GM04504 (cell line): ENCODE data around the gene CASQ2.

Source experiments
- DNase-seq: peaks from one replicate; pipeline ENCODE4 v3.0.0-alpha.2; 2012; ENCODE audit warnings: low read depth

CASQ2 gene

DNA sequence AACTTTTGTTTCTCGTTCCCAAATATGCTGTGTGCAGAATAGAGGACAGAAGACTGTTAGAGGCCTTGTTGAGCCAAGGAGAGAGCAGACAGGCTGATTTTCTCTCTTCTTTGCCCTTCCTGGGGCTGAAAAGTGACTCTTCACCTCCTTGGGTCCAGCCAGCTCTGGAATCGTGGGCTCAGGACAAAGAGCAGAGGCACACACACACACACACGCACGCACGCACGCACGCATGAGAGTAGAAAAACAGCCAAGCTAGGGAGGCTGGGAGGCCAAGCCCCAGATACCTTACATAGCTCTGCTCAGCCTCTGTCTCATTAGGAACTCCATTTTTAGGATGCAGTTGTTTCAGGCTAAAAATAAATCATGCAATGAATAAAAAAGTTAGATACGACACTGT lies at the start of gene CASQ2:
Gene CASQ2, minus strand, starts transcription at position 166 of the 400 bp plus-strand sequence. CDS start 173 bp downstream, outside the sequence.
- no peak for DNase-seq

DNA sequence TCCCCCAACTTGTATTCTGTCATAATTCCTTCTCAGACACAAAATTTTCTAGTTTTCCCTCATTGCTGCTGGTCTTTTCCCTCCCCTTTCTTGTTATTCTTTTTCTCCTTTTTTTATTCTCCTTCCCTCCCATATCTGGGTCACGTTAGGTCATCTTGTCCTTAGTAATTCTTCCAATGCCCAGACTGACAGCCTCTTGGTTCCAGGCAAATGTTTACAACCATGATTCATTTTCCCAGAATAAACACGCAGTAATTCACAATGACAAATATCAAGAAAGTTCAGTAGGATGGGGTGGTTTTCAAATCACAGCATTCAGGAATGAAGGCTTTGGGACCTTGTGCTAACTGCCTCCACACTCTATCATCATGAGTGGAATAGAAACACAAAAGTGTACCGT lies 47.2 kb upstream of the CASQ2 start:
- no peak for DNase-seq

DNA sequence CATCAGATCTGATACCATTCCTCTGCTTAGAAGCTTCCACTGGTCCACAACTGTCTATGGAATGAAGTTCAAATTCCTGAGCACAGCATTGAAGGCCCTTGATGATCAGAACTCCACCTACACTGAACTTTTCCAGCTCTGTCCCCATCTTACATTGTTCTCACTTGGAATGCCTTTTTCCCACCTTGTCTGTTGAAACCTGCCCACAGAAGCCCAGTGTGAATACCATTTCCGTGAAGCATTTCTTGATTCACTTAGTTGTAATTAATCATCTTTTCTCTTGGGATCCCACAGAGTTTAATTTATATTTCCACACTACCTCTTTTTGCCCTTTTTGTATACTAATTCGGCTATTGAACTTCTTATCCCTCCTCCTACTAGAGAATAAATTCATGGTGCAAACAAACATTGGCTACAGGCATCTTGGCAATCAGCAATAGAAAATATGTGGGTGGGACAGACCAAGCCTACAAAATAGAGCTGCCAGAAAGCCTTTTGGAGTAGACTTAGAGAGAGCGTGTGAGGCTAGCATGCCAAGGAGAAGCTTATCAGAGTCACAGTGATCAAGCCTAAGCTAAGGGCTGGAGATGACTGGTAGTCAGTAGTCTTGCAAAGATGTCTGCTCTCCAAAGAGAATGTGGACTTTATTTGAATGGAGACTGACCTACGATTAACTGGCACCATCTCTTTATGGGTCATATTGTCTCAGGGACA lies 46.3 kb upstream of the CASQ2 start:
- no peak for DNase-seq

DNA sequence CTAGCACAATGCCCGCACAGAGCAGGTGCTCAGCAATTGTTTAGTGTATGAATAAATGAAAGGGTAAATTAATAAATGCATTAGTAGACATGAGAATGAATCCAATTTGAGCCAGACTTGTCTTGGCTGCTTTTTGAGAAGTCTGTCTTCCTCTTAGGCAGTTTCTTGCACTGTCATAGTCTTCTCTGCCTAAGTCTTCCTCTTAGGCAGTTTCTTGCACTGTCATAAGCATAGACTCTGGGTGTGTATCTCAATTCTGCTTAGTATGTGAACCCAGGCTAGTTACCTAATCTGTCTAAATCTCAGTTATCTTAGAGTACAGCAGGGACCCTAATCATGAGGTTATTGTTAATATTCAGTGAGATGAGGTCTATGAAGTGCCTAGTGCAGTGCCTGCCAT lies 45.2 kb upstream of the CASQ2 start:
- no peak for DNase-seq

DNA sequence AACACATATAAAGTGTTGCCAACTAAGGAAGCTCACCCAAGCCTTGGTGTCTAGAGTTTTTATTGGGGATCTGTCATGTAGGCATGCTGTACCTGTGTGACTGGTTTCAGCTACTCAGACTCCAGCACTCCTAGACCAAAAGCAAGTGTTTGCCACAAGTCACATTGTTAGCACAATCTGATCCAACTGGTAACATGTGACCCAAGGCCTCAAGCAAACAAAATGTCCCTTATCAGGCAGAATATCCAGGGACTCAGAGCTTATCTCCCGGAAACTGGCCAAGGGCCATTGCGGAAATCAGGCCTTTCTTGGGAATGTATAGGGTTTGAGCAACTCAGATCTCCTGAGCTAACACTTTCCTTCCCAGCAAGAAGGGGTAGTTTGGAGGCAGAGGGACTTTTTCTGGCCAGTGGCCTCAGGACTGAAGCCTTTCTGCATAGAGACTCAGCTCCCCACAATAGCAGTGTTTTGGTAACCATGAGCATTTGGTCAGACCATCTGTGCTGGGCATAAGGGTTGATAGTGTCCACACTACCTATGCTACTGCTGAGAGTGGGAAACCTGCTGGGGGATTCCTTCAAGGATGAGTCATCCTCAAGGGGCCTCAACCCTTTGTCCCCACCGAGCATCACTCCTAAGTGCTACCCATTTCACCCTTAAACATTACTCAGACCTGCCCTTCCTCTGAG lies 42.8 kb upstream of the CASQ2 start:
- DNase-seq, result no peak

DNA sequence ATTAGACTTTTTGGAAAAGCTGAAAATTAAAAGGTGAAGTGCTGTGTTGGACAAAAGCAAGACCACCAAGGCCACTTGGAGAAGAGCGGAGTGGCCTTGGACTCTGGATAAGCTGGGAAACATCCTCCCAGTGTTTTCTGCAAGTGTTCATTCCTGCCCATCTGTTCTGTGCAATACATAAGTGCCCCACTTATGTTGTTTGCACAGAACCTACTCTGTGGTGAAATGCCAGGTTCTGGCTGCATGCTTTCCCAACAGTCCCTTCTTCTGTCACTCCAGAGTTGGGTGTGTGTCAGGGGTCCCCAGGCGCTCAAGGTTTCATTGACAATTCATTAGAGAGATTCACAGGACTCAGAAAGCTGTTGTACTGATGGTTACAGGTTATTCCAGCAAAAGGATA lies 42.1 kb upstream of the CASQ2 start:
- no peak for DNase-seq

DNA sequence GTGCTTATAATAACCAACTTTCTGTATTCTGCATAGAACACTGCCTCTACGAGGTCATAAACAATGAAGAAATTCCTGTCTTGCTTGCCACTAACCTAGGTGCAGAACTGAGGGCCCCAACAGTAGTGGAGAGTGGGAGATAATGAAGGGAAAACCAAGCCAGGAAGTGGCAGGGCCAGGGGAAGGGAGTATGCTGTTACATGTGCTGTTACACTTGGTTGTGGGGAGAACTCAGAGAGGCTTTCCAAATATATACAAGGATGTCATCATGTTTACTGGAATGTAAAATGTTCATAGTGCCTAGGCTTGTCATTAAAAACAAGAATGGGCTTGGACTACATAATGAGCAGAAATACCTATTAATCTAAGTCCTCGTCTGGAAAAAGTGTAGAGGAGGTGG lies 41.3 kb upstream of the CASQ2 start:
- DNase-seq, result no peak

DNA sequence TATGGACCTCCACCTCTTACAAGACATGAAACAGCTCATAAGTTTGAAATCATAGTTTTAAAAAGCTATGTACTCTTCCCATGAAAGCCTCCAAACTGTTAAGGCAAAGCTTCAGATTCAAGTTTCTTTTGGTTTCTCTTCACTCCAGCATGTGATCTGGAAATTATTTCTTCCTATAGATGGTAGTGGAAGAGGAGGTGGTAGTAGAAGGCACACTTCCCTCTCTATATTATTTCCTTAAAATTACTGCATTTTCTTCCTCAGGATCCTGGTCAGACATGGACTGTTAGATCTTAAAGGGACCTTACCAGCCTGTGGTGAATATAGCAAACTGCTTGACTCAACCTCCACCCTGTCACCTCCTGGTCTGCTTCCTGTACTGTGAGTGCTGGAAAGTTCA lies 40.6 kb upstream of the CASQ2 start:
- DNase-seq, result no peak

DNA sequence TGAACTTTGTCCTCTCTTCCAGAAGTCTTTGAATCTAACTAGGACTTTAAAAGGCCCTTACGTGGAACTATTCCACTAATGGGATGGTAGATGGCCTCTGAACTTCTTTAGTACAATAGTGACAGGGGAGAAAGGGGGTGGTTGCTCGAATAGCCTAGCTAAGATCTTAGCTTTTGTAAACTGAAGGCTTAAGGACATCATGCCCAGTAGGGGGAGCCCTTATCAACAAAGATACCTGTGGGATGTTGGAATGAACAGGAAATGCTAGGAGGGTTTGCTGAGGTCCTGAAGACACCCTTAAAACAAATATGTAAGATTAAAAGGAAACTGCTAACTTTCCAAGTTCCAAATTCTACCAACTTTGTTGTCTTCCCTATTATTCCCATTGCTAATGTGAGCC lies 39.2 kb upstream of the CASQ2 start:
- DNase-seq, result peak; percentile 37

DNA sequence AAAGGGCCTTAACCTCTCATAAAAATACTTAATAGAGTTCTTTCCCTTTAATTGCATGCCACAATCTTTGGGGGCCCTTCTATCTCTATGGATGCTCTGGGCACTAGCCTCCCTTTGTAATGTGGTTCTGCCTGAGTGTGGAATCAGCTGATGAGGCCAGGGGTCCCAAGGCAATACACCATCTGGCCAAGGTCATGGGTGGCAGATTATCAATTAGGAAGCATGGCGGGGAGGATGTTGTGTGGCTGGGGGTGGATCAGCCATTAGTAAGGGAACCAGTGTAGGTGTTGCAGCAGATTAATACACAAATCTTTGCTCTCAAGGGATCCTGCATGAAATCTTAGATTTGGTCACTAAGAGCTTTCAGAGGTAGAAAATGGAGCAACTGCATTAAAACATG lies 37.1 kb upstream of the CASQ2 start:
- no peak for DNase-seq

DNA sequence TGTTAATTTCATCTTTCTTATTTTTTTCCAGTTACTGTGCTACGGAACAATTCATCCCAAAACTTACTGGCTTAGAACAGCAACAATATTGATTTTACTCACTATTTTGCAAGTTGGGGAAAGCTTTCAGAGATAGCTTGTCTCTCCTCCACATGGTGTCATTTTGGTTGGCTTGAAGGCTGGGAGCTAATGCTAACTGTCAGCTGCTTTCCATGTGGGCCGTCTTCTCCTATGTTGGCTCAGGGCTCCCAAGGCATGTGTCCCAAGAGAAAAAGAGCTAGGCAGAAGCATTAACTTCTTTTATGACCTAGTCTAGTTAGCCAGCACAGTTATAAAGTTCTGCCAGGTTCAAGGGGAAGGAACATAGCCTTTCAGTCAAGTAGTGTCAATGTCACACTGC lies 33.9 kb upstream of the CASQ2 start:
- DNase-seq, result no peak

DNA sequence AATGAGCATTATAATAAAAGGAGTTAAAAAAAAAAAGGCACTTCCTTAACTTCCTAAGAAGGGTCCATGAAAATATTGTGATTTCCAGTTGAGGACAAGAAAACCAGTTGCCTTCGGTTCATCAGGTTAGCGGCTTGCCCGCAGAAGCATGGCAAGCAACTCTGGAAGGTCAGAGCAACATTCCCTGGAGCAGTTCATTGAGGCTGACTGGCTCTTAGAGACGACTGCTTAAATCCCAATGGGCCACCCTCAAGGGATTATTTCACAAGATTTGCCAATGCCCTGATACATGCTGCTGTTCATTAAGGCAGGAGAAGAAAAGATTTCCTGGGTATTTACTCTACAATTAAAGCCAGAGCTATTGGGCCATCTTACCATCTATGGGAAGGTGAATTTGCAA lies 29.0 kb upstream of the CASQ2 start:
- DNase-seq, result no peak

DNA sequence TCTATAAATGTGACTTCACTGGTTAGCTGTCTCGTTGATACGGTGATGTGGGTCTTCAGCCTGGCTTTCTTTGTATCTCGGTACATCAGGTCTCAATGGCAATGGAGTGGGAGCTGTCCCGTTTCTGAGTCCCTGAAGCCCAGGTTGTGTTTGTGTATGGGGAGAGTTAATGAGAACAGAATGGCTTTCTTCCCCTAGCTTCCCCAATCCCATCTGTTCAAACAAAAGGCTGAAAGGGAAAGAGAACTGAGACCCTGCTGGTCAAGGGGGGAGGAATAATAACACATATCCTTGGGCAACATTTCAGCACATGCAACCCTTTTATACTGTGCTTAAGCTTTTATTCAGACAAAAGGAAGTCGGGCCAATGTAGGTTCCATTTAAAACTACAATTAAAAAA lies 28.4 kb upstream of the CASQ2 start:
- DNase-seq, result no peak

DNA sequence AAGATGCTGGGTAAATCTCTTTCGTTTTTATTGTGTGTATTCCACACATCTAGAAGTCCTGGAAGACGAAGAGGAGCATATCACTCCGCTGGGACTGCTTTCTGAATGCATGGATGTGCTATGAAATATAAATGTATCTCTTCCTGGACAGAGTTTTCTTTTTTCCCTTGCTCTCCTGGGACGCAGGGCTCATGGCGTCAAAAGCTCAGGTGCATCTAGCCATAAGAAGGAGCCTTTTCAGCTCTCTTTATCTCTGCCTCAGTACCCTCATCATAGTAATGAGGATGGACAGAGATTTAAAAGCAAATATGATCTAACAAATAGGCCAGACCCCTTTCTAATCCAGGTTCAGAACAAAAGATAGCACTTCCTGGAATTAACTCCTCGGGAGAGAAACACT lies 27.5 kb upstream of the CASQ2 start:
- no peak for DNase-seq

DNA sequence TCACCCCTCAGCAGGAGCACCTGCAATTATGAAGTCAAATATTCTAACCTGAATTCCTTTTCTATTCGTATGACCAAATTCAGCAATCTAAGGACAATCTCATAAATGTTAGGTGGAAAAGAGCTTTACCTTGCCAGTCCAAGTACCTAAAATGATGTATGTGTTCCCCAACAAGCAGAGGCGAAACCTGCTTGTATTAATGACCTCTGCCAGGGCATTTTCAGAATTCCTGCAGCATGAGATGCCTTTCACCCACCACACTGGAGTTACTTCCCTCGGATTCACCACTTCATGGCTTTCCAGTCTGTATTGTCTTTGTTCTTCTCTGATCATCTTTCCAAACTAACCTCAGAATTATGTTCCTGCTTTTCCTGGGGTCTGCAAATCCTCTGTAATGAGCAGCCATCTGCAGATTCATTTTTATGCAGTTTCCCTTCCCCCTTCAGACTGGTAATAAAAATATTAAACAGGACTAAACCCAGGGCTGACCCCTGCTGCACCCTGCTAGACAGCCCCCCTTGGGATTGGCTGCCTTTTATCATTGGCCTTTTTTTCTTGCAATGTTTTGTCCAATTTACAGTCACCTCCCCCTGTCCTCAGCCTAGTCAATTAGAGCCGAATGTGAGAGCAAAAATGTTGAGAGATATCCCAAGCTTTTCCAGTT lies 26.6 kb upstream of the CASQ2 start:
- DNase-seq, result no peak

DNA sequence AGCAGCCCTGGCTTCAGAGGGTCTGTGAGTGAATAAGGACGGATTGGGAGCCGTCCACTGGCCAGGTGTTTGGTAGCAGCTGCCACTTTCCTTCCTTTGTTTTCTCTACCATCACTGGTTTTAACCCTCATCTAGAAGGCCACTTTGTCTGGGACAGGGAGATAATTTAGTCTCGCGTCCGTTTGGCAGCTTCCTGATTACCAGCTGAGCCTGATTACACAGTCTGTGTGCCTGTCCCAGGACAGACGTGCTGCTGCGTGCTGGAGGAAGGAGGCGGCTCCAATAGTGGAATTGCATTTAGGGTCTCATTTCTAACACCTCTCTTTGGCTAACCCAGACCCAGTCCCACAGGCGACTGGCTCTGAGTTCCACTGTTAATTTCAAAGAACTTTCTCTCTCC lies 24.6 kb upstream of the CASQ2 start:
- DNase-seq, result no peak

DNA sequence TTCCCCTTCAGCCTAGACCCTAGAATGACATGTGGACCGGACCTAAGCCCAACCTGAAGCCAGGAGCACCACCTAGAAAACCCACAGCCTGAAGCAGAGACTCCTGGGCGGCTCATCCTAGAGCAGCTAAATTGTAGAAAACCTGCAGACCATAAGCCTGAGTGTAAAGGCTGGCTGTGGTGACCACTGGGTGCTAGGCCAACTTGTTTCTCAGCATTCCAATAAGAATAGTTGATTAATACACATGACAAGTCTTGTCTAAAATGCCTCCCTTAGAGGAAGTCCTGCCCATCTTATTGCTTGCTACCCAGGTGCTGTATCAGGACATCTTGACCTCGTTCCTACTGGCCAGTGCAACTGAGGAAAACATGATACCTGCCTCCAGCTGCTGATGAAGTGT lies 23.3 kb upstream of the CASQ2 start:
- no peak for DNase-seq

DNA sequence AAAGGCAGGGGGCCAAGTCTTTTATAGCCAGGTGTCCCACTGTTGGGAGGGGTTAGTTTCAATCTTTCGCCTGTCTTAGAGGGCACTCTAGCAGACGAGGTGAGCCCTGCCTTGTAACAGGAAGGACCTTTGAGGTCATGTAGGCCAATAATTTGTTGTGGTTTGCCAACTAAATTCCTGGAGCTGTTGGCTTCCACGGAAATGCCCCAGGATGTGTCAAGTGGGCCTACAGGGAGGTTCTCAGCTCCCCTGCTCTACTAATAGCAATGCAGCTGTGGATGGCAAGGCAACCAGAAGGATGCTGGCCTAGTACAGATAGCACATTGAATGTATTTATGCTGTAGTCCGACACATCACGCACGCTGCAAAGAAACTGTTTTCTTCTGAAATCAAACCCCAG lies 22.3 kb upstream of the CASQ2 start:
- no peak for DNase-seq

DNA sequence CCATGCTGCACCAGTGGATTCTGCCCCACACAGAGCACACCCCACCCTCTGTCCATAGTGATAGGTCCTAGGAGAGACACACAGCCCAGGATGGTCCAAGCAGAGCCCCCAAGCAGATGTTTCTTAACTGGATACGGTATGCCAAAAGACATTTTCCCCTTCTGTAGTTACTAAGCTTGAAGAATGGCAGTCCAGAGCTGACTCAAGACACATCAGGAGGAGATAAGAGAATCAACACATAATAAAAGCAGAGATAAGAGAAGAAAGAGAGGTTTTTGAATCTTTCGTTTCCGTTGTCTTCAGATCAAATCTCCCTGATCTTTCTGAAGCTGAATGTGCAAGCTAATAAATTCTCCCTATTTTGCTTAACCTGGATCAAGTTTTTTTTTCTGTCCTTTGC lies 21.8 kb upstream of the CASQ2 start:
- no peak for DNase-seq

DNA sequence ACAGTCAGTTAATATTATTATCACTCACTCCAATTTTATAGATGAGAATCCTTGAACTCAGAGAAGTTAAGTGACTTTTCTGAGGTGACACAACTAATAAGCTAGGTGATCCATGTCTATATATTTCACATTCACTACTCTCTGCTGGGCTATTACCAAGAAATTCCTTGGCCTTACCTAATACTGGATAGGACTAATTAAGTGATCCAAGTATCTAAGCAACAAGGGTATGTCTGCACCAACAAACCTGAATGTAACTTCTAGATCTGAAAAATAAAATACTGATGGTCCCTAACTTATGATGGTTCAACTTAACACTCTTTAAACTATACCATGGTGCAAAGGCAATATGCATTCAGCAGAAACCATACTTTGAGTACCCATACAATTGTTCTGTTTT lies 14.8 kb upstream of the CASQ2 start:
- DNase-seq, result no peak

DNA sequence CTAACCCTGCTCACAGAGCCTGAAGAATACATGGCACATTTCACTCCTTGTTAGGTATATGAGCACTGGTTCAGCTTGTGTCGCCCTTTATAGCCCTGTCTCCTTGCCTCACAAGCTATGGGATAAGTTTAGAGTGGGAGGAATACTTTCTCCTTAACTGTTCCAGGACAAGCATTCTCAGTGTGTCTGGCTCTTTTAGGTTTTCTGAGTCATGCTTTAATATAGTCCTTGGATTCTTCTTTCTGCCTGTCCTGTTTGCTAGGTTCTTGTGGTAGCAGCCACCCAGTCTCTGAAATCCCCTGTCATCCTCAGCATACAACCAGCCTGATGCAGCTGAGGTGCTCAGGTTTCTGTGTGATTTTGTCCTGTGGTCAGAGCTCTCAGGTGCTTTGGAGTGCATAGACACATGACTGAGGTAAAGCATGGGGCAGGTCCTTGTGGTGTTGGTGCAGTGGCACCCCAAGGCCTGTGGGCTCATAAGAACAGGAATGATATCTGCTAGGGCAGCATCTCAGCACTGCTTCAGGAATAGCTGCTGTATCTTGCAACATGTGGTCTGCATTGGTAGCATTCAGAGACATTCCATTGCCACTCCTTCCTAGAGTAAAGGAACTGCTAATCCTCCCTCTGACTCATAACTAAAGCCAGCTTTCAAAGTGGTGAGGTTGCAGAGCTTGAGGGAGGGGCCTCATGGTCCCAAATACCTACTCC lies 14.2 kb upstream of the CASQ2 start:
- peak; percentile 58 for DNase-seq

DNA sequence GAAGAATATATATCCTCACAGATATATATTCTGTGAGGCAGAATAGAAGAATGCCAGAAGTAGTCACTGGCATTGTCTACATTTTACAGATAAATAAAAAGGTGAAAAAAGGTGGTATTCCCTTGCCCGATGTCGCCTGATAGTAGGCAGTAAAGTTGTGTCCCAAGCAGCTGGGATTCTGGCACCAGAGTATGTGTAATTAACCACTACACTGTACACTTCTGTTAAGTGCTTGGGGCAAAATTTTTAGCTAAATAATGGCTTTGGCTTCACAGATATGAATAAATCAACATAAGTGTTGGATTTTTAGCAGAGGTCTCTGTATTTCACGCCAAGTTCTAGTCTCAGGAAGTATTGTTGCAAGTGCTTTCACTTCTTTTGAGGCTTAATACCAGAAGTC lies 13.3 kb upstream of the CASQ2 start:
- no peak for DNase-seq

DNA sequence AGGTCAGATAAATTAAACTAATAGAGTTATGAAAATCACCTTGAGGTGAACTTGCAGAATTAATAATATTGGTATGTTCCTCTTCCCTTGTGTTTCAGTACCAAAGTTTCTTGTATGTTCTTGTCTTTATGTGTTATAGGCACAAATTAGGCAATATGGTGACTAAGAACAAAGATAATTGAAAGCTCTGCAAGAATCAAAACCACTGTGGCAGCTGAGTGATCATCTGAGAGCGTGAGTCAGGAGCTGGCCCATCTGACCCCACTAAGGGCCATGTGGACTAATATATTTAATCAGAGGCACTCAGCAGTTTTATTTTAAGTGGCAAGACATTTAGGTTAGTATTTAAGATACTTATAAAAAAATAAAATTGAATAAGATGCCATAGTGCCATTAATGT lies 12.8 kb upstream of the CASQ2 start:
- peak; percentile 44 for DNase-seq
